WTC11 (cell line): Measurements from ENCODE around the gene CPHXL2. TPM values are rescaled to one million over a fixed set of nuclear protein-coding genes. Genes with fewer than 3 reads are reported as not detected.

ENCODE experiments used
- ATAC-seq: fragments of 200-7000 bp; cut with Tn5 transposase; 2 replicates; pipeline ENCODE4 v1.10.0; 2021; ENCODE audit warnings: mild to moderate bottlenecking, moderate library complexity
- CTCF ChIA-PET: fragments of 300-600 bp; sonication (Branson Sonifier 250); formaldehyde crosslinking; loops from one replicate; lab custom pipeline; 2021; ENCODE audit warnings: antibody characterized with exemption; lab: Charles Lee
- POLR2A ChIA-PET: fragments of 350-600 bp; sonication (Branson Sonifier 250); formaldehyde crosslinking; loops from one replicate; lab custom pipeline; 2021; ENCODE audit warnings: antibody characterized with exemption; lab: Charles Lee
- DNase-seq: peaks from one replicate; pipeline ENCODE4 v3.0.0; 2021; ENCODE audit warnings: low spot score
- H3K27ac Mint-ChIP-seq: 2 replicates; pipeline ENCODE4 v1.8.0; 2021; ENCODE audit warnings: mixed read lengths
- H3K27me3 Mint-ChIP-seq: 2 replicates; pipeline ENCODE4 v1.8.0; 2021; ENCODE audit warnings: low read depth, mild to moderate bottlenecking, moderate library complexity, mixed read lengths
- H3K36me3 Mint-ChIP-seq: 2 replicates; pipeline ENCODE4 v1.8.0; 2021; ENCODE audit warnings: mixed read lengths
- H3K4me1 Mint-ChIP-seq: 2 replicates; pipeline ENCODE4 v1.8.0; 2022; ENCODE audit warnings: mixed read lengths
- H3K4me3 Mint-ChIP-seq: 2 replicates; pipeline ENCODE4 v1.8.0; 2021; ENCODE audit warnings: mild to moderate bottlenecking, moderate library complexity, mixed read lengths
- H3K9me3 Mint-ChIP-seq: 2 replicates; pipeline ENCODE4 v1.8.0; 2021; ENCODE audit warnings: mixed read lengths
- AR ChIP-seq: fragments of 250-450 bp; sonication (Bioruptor Pico); IDR thresholded peaks from 2 replicates; pipeline ENCODE4 v1.9.0; 2021; ENCODE audit warnings: mild to moderate bottlenecking
- ATF1 ChIP-seq: sonication (generic); formaldehyde crosslinking; IDR thresholded peaks from 2 replicates; pipeline ENCODE4 v1.8.1; 2023; ENCODE audit warnings: mild to moderate bottlenecking, moderate library complexity, missing genetic modification reagents
- CBFB ChIP-seq: sonication (generic); formaldehyde crosslinking; IDR thresholded peaks from 2 replicates; pipeline ENCODE4 v1.8.1; 2022; ENCODE audit warnings: mild to moderate bottlenecking, low read depth, missing genetic modification reagents
- CTCF ChIP-seq: fragments of 200-600 bp; IDR thresholded peaks from 2 replicates; pipeline ENCODE4 v1.8.0; 2022; ENCODE audit warnings: antibody characterized with exemption
- E2F4 ChIP-seq: sonication (generic); formaldehyde crosslinking; IDR thresholded peaks from 2 replicates; pipeline ENCODE4 v1.8.1; 2022; ENCODE audit warnings: low read depth, mild to moderate bottlenecking, moderate library complexity, missing genetic modification reagents, borderline replicate concordance
- ELF4 ChIP-seq: sonication (generic); formaldehyde crosslinking; IDR thresholded peaks from 2 replicates; pipeline ENCODE4 v1.8.1; 2022; ENCODE audit warnings: low read depth, mild to moderate bottlenecking, moderate library complexity, missing genetic modification reagents
- HMGXB4 ChIP-seq: sonication (generic); formaldehyde crosslinking; IDR thresholded peaks from 2 replicates; pipeline ENCODE4 v1.8.1; 2023; ENCODE audit warnings: mild to moderate bottlenecking, moderate library complexity, missing genetic modification reagents
- IRF1 ChIP-seq: sonication (generic); formaldehyde crosslinking; IDR thresholded peaks from 2 replicates; pipeline ENCODE4 v1.8.0; 2023; ENCODE audit warnings: missing genetic modification reagents
- JAZF1 ChIP-seq: fragments of 250-450 bp; sonication (Bioruptor Pico); IDR thresholded peaks from 2 replicates; pipeline ENCODE4 v1.9.0; 2021; ENCODE audit warnings: moderate library complexity, mild to moderate bottlenecking, inconsistent platforms
- MAX ChIP-seq: sonication (generic); formaldehyde crosslinking; IDR thresholded peaks from 2 replicates; pipeline ENCODE4 v1.8.0; 2022; ENCODE audit warnings: mild to moderate bottlenecking, missing genetic modification reagents
- NFE2L1 ChIP-seq: sonication (generic); formaldehyde crosslinking; IDR thresholded peaks from 2 replicates; pipeline ENCODE4 v1.8.1; 2023; ENCODE audit warnings: missing genetic modification reagents
- NR3C1 ChIP-seq: sonication (generic); formaldehyde crosslinking; conservative IDR thresholded peaks from 2 replicates; pipeline ENCODE4 v1.8.1; 2023; ENCODE audit warnings: low read depth, mild to moderate bottlenecking, missing genetic modification reagents
- SP1 ChIP-seq: sonication (generic); formaldehyde crosslinking; conservative IDR thresholded peaks from 2 replicates; pipeline ENCODE4 v1.8.1; 2022; ENCODE audit warnings: missing genetic modification reagents
- STAT6 ChIP-seq: sonication (generic); formaldehyde crosslinking; conservative IDR thresholded peaks from 2 replicates; pipeline ENCODE4 v1.8.1; 2023; ENCODE audit warnings: mild to moderate bottlenecking, low read depth, missing genetic modification reagents, moderate library complexity
- ZBTB21 ChIP-seq: sonication (generic); formaldehyde crosslinking; IDR thresholded peaks from 2 replicates; pipeline ENCODE4 v1.8.1; 2023; ENCODE audit warnings: mild to moderate bottlenecking, missing genetic modification reagents, borderline replicate concordance
- ZNF317 ChIP-seq: sonication (generic); formaldehyde crosslinking; IDR thresholded peaks from 2 replicates; pipeline ENCODE4 v1.8.1; 2023; ENCODE audit warnings: low read depth, mild to moderate bottlenecking, moderate library complexity, missing genetic modification reagents, borderline replicate concordance
- ZNF512 ChIP-seq: sonication (generic); formaldehyde crosslinking; IDR thresholded peaks from 2 replicates; pipeline ENCODE4 v1.8.1; 2022; ENCODE audit warnings: missing genetic modification reagents, borderline replicate concordance
- ZNF532 ChIP-seq: fragments of 250-450 bp; sonication (Bioruptor Pico); IDR thresholded peaks from 2 replicates; pipeline ENCODE4 v1.9.0; 2021; ENCODE audit warnings: mild to moderate bottlenecking, borderline replicate concordance
- ZNF671 ChIP-seq: fragments of 250-450 bp; sonication (Bioruptor Pico); IDR thresholded peaks from 2 replicates; pipeline ENCODE4 v1.8.0; 2021; ENCODE audit warnings: mild to moderate bottlenecking
- total RNA-seq: library from RNA; stranded (reverse); gene quantifications from 3 replicates; pipeline ENCODE4 v1.2.3, GENCODE V29; 2021

The CPHXL2 gene
- total RNA-seq, 1 experiment from 2014 or later = not detected

GRCh38 chr16:75626806-75627205, 50.0 kb downstream of the CPHXL2 start:
- Mint-ChIP-seq H3K27ac (no peak overlapping the region), H3K4me3 (no peak overlapping the region)
- CTCF ChIA-PET = no interaction called here
- TF ChIP-seq ZNF532 (CRISPR knock-in tag) (no peak), AR (no peak), IRF1 (CRISPR knock-in tag) (no peak), ELF4 (no peak), ZBTB21 (CRISPR knock-in tag) (no peak), CTCF (no peak), HMGXB4 (CRISPR knock-in tag) (no peak), NR3C1 (CRISPR knock-in tag) (no peak), MAX (CRISPR knock-in tag) (no peak), ZNF671 (CRISPR knock-in tag) (no peak), NFE2L1 (no peak), ATF1 (CRISPR knock-in tag) (no peak), STAT6 (CRISPR knock-in tag) (no peak), SP1 (no peak), JAZF1 (CRISPR knock-in tag) (no peak), ZNF512 (CRISPR knock-in tag) (no peak), E2F4 (CRISPR knock-in tag) (no peak), ZNF317 (no peak), CBFB (CRISPR knock-in tag) (no peak)
- TF ChIP-seq, all 79 proteins: peak for 0
- Mint-ChIP-seq H3K27me3 (no peaks in the 10 kb centered on the region), H3K36me3 (peaks cover 61% of the 10 kb centered on the region), H3K4me1 (peaks cover 6% of the 10 kb centered on the region), H3K9me3 (no peaks in the 10 kb centered on the region)
- POLR2A ChIA-PET = no interaction called here
- DNase-seq (no peak), ATAC-seq (no peak)
